H1 (cell line): ENCODE results near the gene JAKMIP1.

Experiments used
- EZH2 ChIP-seq: fragments of 200-600 bp; sonication (generic); IDR thresholded peaks from 2 replicates; pipeline ENCODE4 v1.7.1; 2012; ENCODE audit warnings: low read depth, mild to moderate bottlenecking, moderate library complexity, low read length, inconsistent platforms; ENCODE audit not compliant: severe bottlenecking
- JUND ChIP-seq: IDR thresholded peaks from 2 replicates; pipeline ENCODE4 v1.6.1; 2011; ENCODE audit warnings: mild to moderate bottlenecking, improper control_type of control experiment, low read length
- RAD21 ChIP-seq, 2 experiments: IDR thresholded peaks in 1 of 2; conservative IDR thresholded peaks in 1 of 2; 2 replicates each; pipeline ENCODE4 v1.6.1; 2011; ENCODE audit warnings: low read depth in 2 of 2, low read length in 2 of 2, improper control_type of control experiment in 1 of 2, inconsistent platforms in 1 of 2, mild to moderate bottlenecking in 1 of 2, moderate library complexity in 1 of 2
- RXRA ChIP-seq: IDR thresholded peaks from 2 replicates; pipeline ENCODE4 v1.6.1; 2011; ENCODE audit warnings: low read depth, mild to moderate bottlenecking, low read length, moderate library complexity; ENCODE audit not compliant: insufficient read depth
- SIN3A ChIP-seq, 2 experiments: IDR thresholded peaks in 1 of 2; conservative IDR thresholded peaks in 1 of 2; 2 replicates each; pipeline ENCODE4 v1.6.1; 2011 to 2012; ENCODE audit warnings: low read length in 2 of 2, improper control_type of control experiment in 1 of 2, low read depth in 1 of 2, mild to moderate bottlenecking in 1 of 2
- SP1 ChIP-seq: IDR thresholded peaks from 2 replicates; pipeline ENCODE4 v1.6.1; 2011; ENCODE audit warnings: low read depth, low read length
- SRF ChIP-seq: IDR thresholded peaks from 2 replicates; pipeline ENCODE4 v1.6.1; 2011; ENCODE audit warnings: mild to moderate bottlenecking, low read depth, low read length, moderate library complexity
- TF ChIP-seq, protein P1 (sequence below), 3 experiments: IDR thresholded peaks; 1 replicate in 2 of 3; 2 replicates in 1 of 3; pipeline versions ENCODE4 v1.5.1 to v1.6.1; 2011; ENCODE audit warnings: low read length in 3 of 3, mild to moderate bottlenecking in 3 of 3, inconsistent platforms in 2 of 3, low read depth in 1 of 3, moderate library complexity in 1 of 3; ENCODE audit not compliant: insufficient read depth in 1 of 3; ENCODE audit errors: control extremely low read depth in 1 of 3

- TF ChIP-seq, protein P1, sequence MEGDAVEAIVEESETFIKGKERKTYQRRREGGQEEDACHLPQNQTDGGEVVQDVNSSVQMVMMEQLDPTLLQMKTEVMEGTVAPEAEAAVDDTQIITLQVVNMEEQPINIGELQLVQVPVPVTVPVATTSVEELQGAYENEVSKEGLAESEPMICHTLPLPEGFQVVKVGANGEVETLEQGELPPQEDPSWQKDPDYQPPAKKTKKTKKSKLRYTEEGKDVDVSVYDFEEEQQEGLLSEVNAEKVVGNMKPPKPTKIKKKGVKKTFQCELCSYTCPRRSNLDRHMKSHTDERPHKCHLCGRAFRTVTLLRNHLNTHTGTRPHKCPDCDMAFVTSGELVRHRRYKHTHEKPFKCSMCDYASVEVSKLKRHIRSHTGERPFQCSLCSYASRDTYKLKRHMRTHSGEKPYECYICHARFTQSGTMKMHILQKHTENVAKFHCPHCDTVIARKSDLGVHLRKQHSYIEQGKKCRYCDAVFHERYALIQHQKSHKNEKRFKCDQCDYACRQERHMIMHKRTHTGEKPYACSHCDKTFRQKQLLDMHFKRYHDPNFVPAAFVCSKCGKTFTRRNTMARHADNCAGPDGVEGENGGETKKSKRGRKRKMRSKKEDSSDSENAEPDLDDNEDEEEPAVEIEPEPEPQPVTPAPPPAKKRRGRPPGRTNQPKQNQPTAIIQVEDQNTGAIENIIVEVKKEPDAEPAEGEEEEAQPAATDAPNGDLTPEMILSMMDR (IDR thresholded peaks at IDR 0.05; ENCODE audit: control extremely low read depth in 1 of 3, insufficient read depth in 1 of 3, low read depth in 1 of 3, low read length in 3 of 3), result no peak
- TF ChIP-seq SRF, result no peak
- TF ChIP-seq RXRA, result no peak
- no peak for TF ChIP-seq SP1
- TF ChIP-seq SIN3A (conservative IDR thresholded peaks at IDR 0.05 in 1 of 2, IDR thresholded peaks at IDR 0.05 in 1 of 2; ENCODE audit: low read depth in 1 of 2, low read length in 2 of 2), result no peak
- TF ChIP-seq JUND, result no peak
- TF ChIP-seq EZH2, result no peak
- TF ChIP-seq RAD21 (IDR thresholded peaks at IDR 0.05 in 1 of 2, conservative IDR thresholded peaks at IDR 0.05 in 1 of 2; ENCODE audit: low read depth in 2 of 2, low read length in 2 of 2), result no peak
These were observed 195.2 kb downstream of the JAKMIP1 start for GRCh38 chr4:6005175-6005574.
